NOMO-1 treated with DMSO at 0.1 percent for 48 hours (cell line): ENCODE data around the gene BRI3BP.
A peak's percentile ranks its signal among the peaks of the same experiment; 100 is the strongest.
"Not testable (repeated sequence)": the region's sequence is repeated elsewhere in the genome, so short reads cannot be mapped to it uniquely, and the experiment has no call there.

Experiments
- DNase-seq: peaks from one replicate; lab custom pipeline; 2025; ENCODE audit not compliant: unreplicated experiment; lab: John Stamatoyannopoulos, UW

Gene BRI3BP

DNA sequence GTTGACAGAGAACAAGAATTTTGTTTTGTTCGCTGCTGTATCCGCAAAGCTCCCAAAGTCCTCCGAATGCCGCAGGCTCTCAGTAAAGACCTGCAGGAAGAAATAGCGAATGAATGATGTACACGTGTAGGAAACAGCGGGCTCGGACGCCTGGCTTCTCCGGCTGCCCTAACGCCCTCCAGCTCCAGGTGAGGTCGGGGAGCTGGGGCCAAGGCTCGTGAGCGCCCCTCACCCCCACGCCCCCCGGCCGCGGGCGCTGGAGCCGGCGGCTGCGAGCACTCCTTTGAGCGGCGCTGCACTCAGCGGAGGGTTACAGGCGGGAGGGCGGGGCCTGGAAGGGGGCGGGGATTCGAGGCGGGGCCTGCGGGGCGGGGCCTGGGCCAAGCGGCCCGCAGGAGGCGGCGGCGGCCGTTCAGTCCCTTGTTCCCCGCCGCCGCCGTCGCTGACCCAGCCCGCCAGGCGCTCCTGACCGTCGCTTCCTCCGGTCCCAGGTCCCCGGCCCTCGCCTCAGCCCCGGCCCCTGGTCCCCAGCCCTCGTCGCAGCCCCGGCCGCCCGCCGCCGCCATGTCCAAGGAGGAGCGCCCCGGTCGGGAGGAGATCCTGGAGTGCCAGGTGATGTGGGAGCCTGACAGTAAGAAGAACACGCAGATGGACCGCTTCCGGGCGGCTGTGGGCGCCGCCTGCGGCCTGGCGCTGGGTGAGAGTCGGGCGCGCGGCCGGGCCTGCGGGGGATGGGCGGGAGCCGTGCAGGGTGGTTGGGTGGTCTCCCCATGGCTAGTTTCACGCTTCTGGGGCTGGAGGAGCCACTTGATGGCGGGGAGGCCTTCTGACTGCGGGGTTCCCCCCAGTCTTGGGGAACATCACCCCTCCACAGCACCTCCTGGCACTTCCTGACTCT is 71.8 kb downstream of the BRI3BP start, which contains the start of gene AACS:
TSS of gene AACS (plus strand) at position 415 of the 898 bp plus-strand sequence. CDS start at position 565, 150 bp downstream.
- peak; percentile 69 for DNase-seq

DNA sequence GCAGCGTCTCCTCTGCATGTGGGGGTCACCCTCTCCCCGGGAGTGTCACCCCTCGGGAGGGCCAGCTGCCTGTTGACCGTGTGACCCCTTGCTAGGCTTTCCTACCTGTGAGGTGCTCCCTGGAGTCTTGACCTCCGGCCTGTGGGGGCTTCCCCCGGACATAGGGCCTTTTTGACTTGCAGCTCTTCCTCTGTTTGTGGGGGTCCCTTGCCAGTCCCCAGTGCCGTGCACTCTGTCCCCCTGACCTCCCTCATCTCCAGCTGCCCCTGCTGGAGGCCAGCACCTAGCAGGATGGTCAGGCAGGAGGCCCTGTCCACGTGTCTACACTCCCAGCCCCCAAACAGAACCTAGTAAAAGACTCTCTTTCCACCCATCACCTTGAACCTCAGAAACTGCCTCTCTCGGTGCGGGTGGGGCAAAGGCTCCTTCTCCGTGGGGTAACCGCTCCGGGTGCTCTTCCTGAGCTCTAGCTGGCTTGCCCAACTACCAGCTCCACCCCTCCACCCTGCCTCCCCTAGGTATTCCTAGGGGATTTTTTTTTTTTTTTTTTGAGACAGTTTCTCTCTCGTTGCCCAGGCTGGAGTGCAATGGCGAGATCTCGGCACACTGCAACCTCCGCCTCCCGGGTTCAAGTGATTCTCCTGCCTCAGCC is 72.6 kb downstream of the BRI3BP start:
- no peak for DNase-seq

DNA sequence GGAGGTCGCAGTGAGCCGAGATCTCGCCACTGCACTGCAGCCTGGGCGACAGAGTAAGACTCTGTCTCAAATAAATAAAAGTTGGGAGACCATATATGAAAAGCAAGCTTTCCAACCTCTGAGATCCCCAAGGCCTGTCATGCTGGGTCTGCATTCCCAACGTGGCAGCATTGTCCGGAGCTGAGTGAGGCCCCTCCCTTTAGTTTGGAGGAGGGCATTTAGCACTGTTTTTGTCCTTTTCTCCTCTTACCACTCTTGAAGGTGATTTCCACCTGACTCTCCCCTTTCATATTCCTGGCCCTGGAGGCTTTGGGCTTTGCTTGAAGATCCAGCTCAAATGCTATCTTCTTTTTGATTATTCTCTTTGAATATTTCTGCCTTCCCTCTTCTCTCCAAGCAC is 74.9 kb downstream of the BRI3BP start:
- DNase-seq: no peak

DNA sequence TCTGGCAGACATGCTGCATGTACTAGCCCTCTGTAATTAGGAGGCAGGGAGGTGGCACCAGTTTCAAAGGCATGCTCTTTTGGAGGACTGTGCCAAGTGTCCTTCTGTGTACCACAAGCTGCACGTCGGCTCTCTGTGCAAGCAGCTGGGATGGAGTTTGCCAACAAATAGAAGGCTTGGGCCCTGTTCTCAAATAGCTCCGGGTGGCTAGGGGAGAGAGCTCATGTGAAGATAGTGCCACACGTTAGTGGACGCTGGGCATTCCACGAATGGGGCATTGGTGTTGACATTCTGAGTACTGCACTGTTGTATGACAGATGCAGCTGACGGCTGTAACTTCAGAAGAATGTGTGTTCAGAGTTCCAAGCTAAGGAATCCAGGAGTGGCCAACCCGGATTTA is 76.2 kb downstream of the BRI3BP start:
- DNase-seq: no peak

DNA sequence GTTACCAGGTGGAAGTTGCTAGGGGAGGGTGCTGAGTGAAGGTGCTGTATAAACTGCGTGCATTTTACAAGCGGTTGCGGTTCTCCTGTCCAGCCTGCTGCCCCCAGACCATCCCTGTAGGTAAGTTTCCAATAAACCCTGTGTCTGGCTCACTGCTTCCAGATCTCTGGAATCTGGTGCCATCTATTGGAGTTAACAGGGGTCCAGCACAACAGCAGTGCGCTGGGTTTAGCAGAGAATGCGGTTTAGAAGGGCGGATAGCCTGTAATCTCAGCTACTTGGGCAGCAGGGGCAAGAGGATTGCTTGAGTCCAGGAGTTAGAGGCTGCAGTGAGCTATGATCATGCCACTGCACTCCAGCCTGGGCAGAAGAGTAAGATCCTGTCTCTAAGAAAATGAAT is 76.7 kb downstream of the BRI3BP start:
- no peak for DNase-seq

DNA sequence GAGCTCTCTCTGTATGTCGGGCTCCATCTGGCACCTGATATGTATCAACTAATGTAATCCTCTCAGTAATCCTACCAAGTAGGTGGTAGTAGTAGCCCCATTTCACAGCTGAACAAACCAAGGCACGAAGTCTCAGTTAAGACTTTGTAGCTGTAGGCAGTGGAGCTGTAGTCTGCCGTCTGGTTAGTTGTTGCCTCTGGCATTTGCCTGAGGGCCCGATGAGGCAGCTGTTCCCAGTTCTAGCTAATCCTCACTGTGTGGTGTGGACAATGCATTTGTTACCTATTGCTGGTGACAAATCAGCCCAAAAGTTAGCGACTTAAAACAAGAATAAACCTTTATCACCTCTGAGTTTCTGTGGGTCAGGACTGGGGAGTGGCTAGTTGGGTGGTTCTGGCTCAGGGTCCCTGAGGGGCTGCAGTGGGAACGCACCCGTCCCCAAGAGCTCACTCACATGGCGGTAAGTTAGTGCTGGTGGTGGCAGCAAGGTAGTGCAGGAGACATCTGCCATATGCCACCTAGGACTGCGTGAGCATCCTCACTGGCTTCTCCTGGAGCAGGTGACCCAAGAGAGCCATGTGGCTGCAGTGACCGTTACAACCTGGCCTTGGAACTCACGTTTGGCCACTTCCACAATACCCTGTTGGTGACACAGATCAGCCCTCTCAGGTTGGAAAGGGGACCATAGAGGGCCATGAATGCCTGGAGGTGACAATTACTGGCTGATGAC is 77.4 kb downstream of the BRI3BP start:
- DNase-seq: no peak

DNA sequence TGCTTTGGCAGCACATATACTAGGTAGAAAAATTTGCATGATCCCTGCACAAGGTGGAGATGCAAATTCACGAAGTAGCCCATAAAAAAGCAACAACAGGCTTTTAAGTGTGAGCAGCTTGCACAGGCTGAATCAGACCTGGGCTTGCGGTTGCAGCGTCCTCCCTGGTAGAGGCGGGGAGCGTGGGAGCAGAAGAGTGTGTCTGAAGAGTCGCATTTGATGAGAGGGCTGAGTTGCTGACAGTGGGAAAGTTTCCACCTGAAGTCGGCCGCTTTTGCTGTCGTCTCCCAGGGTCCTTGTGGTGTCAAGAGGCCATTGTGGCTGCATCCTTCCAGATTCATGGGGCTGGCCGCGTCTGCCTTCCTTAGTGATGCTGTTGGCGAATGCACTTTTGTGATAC is 78.0 kb downstream of the BRI3BP start:
- DNase-seq: no peak

DNA sequence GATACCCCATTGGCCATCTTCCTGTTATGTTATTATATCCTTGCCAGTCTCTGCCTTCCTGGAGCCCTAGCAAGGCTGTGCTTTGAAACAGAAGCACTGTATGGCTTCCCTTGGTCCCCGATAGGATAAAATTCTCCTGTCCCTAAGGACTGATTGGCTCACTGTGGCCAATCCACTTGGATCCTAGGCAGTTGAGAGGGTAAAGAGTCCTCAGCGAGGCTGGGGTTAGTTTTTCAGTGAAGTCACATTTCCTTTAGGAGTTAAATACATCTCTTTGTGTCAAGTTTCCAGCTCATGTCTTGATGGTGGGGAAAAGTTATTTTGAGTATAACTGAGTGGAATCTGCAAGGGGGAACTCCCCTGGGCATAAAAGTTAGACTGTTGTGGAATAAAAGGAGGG is 79.1 kb downstream of the BRI3BP start:
- DNase-seq: no peak

DNA sequence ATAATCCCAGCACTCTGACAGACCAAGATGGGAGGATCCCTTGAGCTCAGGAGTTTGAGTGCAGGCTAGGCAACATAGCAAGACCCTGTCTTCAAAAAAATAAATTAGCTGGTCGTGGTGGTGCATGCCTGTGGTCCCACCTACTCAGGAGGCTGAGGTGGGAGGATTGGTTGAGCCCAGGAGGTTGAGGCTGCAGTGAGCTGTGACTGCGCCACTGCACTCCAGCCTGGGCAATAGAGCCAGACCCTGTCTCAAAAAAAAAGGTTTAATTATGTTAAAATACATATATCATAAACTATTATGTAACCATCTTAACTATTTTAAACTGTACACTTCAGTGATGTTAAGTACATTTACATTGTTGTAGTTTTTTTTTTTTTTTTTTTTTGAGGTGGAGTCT is 80.8 kb downstream of the BRI3BP start:
- DNase-seq: not testable (repeated sequence)

DNA sequence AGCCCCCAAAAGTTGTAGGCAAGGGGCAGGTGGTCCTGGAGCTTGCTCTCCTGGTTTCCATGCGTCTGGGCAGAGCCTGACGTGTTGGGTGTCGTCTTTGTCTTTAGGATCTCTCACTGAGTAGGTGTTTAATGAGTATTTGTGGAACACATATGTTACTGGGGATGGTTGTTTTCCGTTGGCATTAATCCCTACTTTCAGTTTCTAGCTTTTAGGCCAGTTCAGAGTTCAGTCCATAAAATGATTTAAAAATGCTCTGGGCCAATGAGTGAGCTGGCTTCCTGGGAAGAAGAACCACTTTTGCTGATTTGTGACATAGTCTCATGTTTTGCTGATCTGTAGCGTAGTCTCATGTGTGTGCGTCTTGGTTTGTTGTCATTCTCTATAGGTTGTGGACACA is 82.7 kb downstream of the BRI3BP start:
- no peak for DNase-seq

DNA sequence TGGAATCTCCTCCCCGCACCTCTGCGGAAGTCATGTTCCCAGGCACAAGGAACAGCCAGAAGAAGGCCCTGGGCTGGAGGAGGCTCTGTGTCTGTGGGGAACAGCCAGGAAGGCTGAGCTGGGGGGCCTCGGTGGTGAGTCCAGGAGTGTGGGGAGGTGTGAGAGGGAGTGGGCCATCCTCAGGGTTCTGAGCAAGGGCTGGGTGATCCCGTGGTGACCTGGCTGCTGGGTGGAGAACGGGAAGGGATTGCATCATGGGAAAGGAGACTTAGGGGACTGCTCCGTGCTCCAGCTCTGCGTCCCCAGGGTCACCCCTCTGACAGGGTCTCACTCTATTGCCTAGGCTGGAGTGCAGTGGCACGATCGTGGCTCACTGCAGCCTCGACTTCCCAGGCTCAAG is 85.6 kb downstream of the BRI3BP start:
- no peak for DNase-seq

DNA sequence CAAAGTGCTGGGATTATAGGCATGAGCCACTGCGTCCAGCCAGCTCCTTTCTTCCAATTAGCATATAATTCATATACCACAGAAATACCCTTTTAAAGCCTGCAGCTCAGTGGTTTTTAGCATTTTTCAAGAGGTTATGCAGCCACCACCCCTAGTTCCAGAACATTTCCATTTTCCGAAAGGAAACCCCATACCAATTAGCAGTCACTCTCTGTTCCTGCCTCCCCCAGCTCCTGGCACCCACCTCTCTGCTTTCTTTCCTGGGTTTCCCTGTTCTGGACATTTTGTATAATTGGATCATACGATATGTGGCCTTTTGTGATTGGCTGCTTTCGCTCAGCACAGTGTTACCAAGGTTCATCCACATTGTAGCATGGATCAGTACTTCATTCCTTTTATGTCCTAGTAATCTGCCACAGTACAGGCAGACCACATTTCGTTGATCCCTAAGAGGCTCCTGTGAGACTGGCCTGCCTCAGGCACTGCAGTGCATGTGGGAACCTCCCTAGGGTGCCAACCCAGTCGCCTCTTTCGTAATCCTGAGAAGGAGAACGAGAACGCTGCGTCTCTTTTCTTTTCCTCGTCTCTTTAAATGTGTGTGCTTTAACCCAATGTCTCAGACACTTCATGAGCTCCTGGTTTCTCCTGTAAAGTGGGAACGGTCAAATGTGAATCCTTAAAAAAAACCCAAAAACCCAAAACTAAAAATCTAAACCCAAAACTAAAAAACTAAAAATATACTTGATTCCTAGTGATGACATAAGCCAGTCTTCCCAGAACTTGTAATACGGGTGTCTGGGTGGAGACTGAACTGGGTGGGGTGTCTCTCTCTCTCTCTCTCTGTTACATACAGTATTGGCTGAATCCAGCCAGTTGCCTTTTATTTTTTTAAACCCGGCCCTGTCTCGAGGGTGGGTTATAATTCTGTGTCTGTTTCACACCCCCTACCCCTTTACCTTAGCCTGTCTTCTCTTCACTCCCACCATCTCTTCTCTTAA is 86.5 kb downstream of the BRI3BP start:
- no peak for DNase-seq
